ENCODE measurements around the gene SEL1L. TPM values are rescaled to one million over a fixed set of nuclear protein-coding genes. Genes with fewer than 3 reads are reported as not detected.

The SEL1L gene
- total and polyA plus RNA-seq, 4 donors: 13.1 to 119 (median 69.8) TPM

- no peak for DNase-seq
- no peak overlapping the region for H3K4me3 ChIP-seq (ENCODE audit: low read length in 2 of 2)
- intact Hi-C loops (cut with DNase I): no loop called here
- peaks cover 0 to 2% of the 10 kb centered on the region in 2 donors for H3K4me1 ChIP-seq (ENCODE audit: control insufficient read depth in 1 of 2, insufficient read depth in 2 of 2, low read length in 2 of 2)
- H3K27ac ChIP-seq (ENCODE audit: low read depth in 1 of 2, low read length in 2 of 2): peak overlapping the region in 1 of 2 donors; percentile 7
- H3K36me3 ChIP-seq (ENCODE audit: control insufficient read depth in 1 of 2, insufficient read depth in 2 of 2, low read length in 1 of 2): no peaks in the 10 kb centered on the region
- no peaks in the 10 kb centered on the region for H3K9me3 ChIP-seq (ENCODE audit: control insufficient read depth, low read length)
- WGBS, 2 donors: 15 to 20% methylated on average over 3 of the region's 3 CpGs
- no peaks in the 10 kb centered on the region for H3K27me3 ChIP-seq (ENCODE audit: control insufficient read depth in 1 of 2, insufficient read depth in 2 of 2, low read length in 1 of 2)
- no peak for ATAC-seq (ENCODE audit: low FRiP score)
These were observed 1.9 kb upstream of the SEL1L start for GRCh38 chr14:81535396-81536164.

DNA sequence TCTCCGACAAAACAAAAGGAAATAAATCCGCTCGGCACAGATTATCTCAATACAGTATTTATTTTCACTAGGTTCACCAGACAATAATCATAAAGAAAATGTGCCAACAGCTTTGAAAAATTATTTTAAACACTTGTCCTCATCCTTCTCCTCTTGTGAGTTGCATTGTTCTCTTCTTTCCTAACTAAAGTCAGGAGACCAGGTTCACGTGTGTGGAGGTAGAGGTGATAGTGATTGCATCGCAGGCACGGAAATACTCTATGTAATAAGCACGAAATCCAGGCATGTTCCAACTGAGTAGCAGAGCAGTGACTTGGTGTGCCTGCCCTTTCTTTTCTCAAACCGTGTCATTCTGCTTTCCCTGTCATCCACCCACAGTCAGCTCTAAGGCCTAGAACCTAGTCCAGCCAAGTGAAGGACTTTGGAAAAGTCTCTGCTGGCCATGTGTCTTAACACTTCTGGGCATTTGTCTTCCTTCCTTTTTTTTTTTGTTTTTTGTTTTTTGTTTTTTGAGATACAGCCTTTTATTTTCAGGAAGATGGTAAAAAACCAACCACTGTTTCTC is 939 bp upstream of the SEL1L start:
- H3K4me3 ChIP-seq (ENCODE audit: low read length in 2 of 2): no peak overlapping the region
- WGBS, 2 donors: 92 to 95% methylated on average over 8 of the region's 8 CpGs
- H3K9me3 ChIP-seq (ENCODE audit: control insufficient read depth, low read length): no peaks in the 10 kb centered on the region
- no peak for DNase-seq
- H3K36me3 ChIP-seq (ENCODE audit: control insufficient read depth in 1 of 2, insufficient read depth in 2 of 2, low read length in 1 of 2): no peaks in the 10 kb centered on the region
- peaks cover 0 to 2% of the 10 kb centered on the region in 2 donors for H3K4me1 ChIP-seq (ENCODE audit: control insufficient read depth in 1 of 2, insufficient read depth in 2 of 2, low read length in 2 of 2)
- no peak for ATAC-seq (ENCODE audit: low FRiP score)
- no peak overlapping the region for H3K27ac ChIP-seq (ENCODE audit: low read depth in 1 of 2, low read length in 2 of 2)
- intact Hi-C loops (cut with DNase I): no loop called here
- H3K27me3 ChIP-seq (ENCODE audit: control insufficient read depth in 1 of 2, insufficient read depth in 2 of 2, low read length in 1 of 2): no peaks in the 10 kb centered on the region

- H3K36me3 ChIP-seq (ENCODE audit: control insufficient read depth in 1 of 2, insufficient read depth in 2 of 2, low read length in 1 of 2): no peaks in the 10 kb centered on the region
- no peaks in the 10 kb centered on the region for H3K27me3 ChIP-seq (ENCODE audit: control insufficient read depth in 1 of 2, insufficient read depth in 2 of 2, low read length in 1 of 2)
- peak overlapping the region; percentile 65 to 74 for H3K4me3 ChIP-seq (ENCODE audit: low read length in 2 of 2)
- no peaks in the 10 kb centered on the region for H3K9me3 ChIP-seq (ENCODE audit: control insufficient read depth, low read length)
- H3K27ac ChIP-seq (ENCODE audit: low read depth in 1 of 2, low read length in 2 of 2): no peak overlapping the region
- WGBS, 2 donors: 0% methylated on average over 10 of the region's 10 CpGs
- ATAC-seq (ENCODE audit: low FRiP score) (no peak), DNase-seq (no peak)
- intact Hi-C loops (cut with DNase I): no loop called here
- H3K4me1 ChIP-seq (ENCODE audit: control insufficient read depth in 1 of 2, insufficient read depth in 2 of 2, low read length in 2 of 2): peaks cover 0 to 2% of the 10 kb centered on the region in 2 donors
These were observed 479 bp downstream of the SEL1L start for GRCh38 chr14:81533212-81533535.

- Histone ChIP-seq H3K4me3 (ENCODE audit: low read length in 2 of 2) (no peak overlapping the region), H3K9me3 (ENCODE audit: control insufficient read depth, low read length) (no peaks in the 10 kb centered on the region), H3K4me1 (ENCODE audit: control insufficient read depth in 1 of 2, insufficient read depth in 2 of 2, low read length in 2 of 2) (no peaks in the 10 kb centered on the region), H3K36me3 (ENCODE audit: control insufficient read depth in 1 of 2, insufficient read depth in 2 of 2, low read length in 1 of 2) (peaks cover 0 to 2% of the 10 kb centered on the region in 2 donors), H3K27ac (ENCODE audit: low read depth in 1 of 2, low read length in 2 of 2) (no peak overlapping the region), H3K27me3 (ENCODE audit: control insufficient read depth in 1 of 2, insufficient read depth in 2 of 2, low read length in 1 of 2) (no peaks in the 10 kb centered on the region)
- intact Hi-C loops (cut with DNase I): no loop called here
- no peak for DNase-seq
- 45 to 49% methylated on average over 2 of the region's 2 CpGs for WGBS, 2 donors
- no peak for ATAC-seq (ENCODE audit: low FRiP score)
These were observed 4.3 kb downstream of the SEL1L start for GRCh38 chr14:81529391-81529790.

GRCh38 chr14:81525129-81525528 is 8.5 kb downstream of the SEL1L start:
- H3K27me3 ChIP-seq (ENCODE audit: control insufficient read depth in 1 of 2, insufficient read depth in 2 of 2, low read length in 1 of 2): no peaks in the 10 kb centered on the region
- DNase-seq: no peak
- WGBS, 2 donors: 75 to 86% methylated on average over 1 of the region's 1 CpG
- H3K4me1 ChIP-seq (ENCODE audit: control insufficient read depth in 1 of 2, insufficient read depth in 2 of 2, low read length in 2 of 2): no peaks in the 10 kb centered on the region
- no peak for ATAC-seq (ENCODE audit: low FRiP score)
- H3K4me3 ChIP-seq (ENCODE audit: low read length in 2 of 2): no peak overlapping the region
- intact Hi-C loops (cut with DNase I): no loop called here
- H3K9me3 ChIP-seq (ENCODE audit: control insufficient read depth, low read length): no peaks in the 10 kb centered on the region
- H3K27ac ChIP-seq (ENCODE audit: low read depth in 1 of 2, low read length in 2 of 2): no peak overlapping the region
- peaks cover 3 to 4% of the 10 kb centered on the region in 2 donors for H3K36me3 ChIP-seq (ENCODE audit: control insufficient read depth in 1 of 2, insufficient read depth in 2 of 2, low read length in 1 of 2)

GRCh38 chr14:81523616-81524015 is 10.0 kb downstream of the SEL1L start:
- Histone ChIP-seq H3K27ac (ENCODE audit: low read depth in 1 of 2, low read length in 2 of 2) (no peak overlapping the region), H3K27me3 (ENCODE audit: control insufficient read depth in 1 of 2, insufficient read depth in 2 of 2, low read length in 1 of 2) (no peaks in the 10 kb centered on the region), H3K9me3 (ENCODE audit: control insufficient read depth, low read length) (no peaks in the 10 kb centered on the region), H3K36me3 (ENCODE audit: control insufficient read depth in 1 of 2, insufficient read depth in 2 of 2, low read length in 1 of 2) (peaks cover 3 to 4% of the 10 kb centered on the region in 2 donors), H3K4me1 (ENCODE audit: control insufficient read depth in 1 of 2, insufficient read depth in 2 of 2, low read length in 2 of 2) (no peaks in the 10 kb centered on the region), H3K4me3 (ENCODE audit: low read length in 2 of 2) (no peak overlapping the region)
- ATAC-seq (ENCODE audit: low FRiP score) (no peak), DNase-seq (no peak)
- intact Hi-C loops (cut with DNase I): no loop called here
- 87 to 90% methylated on average over 2 of the region's 2 CpGs for WGBS, 2 donors

- 90 to 91% methylated on average over 4 of the region's 4 CpGs for WGBS, 2 donors
- Histone ChIP-seq H3K36me3 (ENCODE audit: control insufficient read depth in 1 of 2, insufficient read depth in 2 of 2, low read length in 1 of 2) (peaks cover 3 to 4% of the 10 kb centered on the region in 2 donors), H3K4me1 (ENCODE audit: control insufficient read depth in 1 of 2, insufficient read depth in 2 of 2, low read length in 2 of 2) (no peaks in the 10 kb centered on the region), H3K9me3 (ENCODE audit: control insufficient read depth, low read length) (no peaks in the 10 kb centered on the region), H3K4me3 (ENCODE audit: low read length in 2 of 2) (no peak overlapping the region), H3K27ac (ENCODE audit: low read depth in 1 of 2, low read length in 2 of 2) (no peak overlapping the region), H3K27me3 (ENCODE audit: control insufficient read depth in 1 of 2, insufficient read depth in 2 of 2, low read length in 1 of 2) (no peaks in the 10 kb centered on the region)
- ATAC-seq (ENCODE audit: low FRiP score) (no peak), DNase-seq (no peak)
- intact Hi-C loops (cut with DNase I): no loop called here
These were observed 10.6 kb downstream of the SEL1L start for GRCh38 chr14:81523016-81523415.

DNA sequence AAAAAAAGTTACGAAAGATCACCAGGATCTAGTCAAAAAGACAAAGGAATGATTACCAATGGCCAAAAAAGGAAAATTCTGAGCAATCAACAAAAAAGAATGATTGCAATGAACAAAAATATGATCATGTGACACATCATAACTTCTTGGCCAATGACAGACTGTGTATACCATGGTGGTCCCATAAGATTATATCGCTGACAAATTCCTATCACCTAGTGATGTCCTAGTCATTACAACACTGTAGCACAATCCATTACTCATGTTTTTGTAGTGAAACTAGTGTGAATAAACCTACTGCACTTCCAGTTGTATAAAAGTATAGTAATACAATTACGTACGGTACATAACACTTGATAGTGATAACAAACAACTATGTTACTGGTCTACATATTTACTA is 12.3 kb downstream of the SEL1L start:
- H3K4me1 ChIP-seq (ENCODE audit: control insufficient read depth in 1 of 2, insufficient read depth in 2 of 2, low read length in 2 of 2): no peaks in the 10 kb centered on the region
- WGBS, 2 donors: 95 to 98% methylated on average over 4 of the region's 4 CpGs
- no peaks in the 10 kb centered on the region for H3K9me3 ChIP-seq (ENCODE audit: control insufficient read depth, low read length)
- no peak for DNase-seq
- ATAC-seq (ENCODE audit: low FRiP score): no peak
- no peaks in the 10 kb centered on the region for H3K27me3 ChIP-seq (ENCODE audit: control insufficient read depth in 1 of 2, insufficient read depth in 2 of 2, low read length in 1 of 2)
- intact Hi-C loops (cut with DNase I): no loop called here
- no peak overlapping the region for H3K27ac ChIP-seq (ENCODE audit: low read depth in 1 of 2, low read length in 2 of 2)
- no peak overlapping the region for H3K4me3 ChIP-seq (ENCODE audit: low read length in 2 of 2)
- peaks cover 2 to 6% of the 10 kb centered on the region in 2 donors for H3K36me3 ChIP-seq (ENCODE audit: control insufficient read depth in 1 of 2, insufficient read depth in 2 of 2, low read length in 1 of 2)
